ENCODE results near the gene SH2D4B. TPM values are rescaled to one million over a fixed set of nuclear protein-coding genes. Genes with fewer than 3 reads are reported as not detected.

The SH2D4B gene
- polyA plus RNA-seq, 3 donors = 0.07 to 0.20 (median 0.18) TPM

DNA sequence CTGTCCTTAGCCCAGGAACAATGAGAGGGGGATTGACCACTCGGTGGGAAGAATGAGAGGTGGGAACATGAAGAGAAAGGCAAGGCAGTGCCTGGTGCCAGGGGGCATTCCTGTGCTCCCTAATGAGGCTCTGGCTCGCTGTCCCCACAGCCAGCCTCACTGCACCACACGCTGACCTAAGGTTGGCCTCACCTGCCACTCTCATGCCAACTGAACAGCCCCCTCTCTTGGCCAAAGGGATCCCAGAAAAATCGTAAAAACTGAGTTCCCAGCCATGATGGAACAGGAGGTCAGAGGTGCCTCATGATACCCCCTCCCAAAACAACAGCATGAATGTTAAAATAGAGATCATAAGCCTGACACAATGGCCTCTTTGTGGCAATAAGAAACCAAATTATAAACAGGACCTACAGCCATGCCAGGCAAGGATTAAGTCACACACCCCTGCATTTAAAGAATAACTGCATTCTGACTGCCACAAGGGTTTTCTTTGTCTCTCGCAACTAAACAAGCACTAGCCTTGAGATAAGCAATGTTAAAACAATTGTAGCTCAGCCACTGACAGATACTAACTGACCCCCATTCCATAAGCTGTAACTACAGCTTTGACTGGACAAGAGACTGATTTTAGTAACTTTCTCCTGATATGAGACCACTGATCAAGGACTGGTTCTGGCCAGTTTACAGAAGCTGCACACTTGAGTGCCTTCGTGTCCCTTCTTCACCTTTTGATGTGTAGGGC, 149.2 kb downstream of the SH2D4B start:
- DNase-seq = no peak

DNA sequence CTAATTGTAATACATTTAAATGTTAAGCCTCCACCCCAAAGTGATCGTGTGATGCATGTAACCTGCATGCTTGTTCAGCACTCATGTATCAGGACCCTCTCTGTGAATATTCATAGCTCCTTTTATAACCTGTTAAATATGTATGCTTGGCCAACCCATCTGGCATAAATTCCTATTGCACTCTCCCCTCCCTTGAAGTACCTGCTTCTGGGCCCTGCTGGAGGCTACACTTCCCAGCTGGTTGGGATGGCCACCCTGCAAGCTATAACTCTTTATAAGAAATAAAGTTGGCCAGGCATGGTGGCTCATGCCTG, 149.7 kb downstream of the SH2D4B start:
- no peak for DNase-seq

DNA sequence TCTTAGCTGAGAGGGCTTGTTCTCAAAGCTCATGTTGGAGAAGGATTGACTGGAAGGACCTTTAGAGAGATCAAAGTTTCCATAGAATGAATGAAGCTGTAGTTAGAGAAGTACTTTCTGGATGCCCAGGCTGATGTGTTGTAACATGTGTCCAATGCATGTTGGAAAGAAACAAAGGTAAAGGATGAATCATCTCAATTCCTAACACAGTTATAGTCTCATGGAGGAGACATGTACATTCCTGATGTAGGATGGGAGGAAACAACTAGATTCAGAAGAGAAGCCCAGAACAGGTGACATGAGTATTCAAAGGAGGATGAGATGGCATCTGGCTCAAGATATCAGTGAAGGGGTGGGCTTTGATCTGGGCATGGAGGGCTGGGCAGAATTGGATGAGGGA, 152.7 kb downstream of the SH2D4B start:
- no peak for DNase-seq

DNA sequence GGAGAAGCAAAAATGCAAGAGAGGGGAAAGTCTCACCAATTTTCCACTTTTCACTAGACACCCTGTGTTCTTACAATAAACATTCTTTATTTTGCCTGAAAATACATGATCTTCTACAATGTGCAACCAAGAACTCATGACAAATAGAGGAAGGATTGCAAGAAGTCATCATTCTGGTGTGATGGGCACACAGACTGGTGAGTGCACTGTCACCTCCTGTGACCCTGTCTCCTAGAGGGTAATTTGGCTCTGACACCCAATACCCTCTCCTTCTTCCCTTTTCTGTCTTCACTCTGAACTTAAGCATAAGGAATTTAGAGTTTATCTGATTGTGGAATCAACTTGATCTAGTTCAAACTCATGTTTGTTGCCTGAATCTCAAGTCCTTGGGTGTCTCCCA, 153.7 kb downstream of the SH2D4B start:
- DNase-seq = no peak

DNA sequence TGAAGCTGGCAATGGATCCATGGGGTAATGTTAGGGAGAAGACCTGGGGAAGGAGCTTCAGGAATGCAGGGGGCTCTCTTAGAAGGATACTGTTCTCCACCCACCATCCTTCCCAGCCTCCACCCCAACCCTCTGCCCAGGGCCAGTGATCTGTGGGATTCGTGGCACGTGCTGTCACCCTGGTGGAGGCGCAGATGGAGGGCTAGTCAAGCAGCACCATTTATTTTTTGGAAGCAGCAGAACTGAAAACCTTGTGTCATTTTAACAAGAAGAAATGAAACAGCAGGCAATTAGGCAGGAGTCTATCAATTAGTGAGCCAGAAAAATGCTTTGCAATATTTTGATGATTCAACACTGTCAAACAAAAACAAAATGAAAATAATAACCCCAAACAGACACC, 155.9 kb downstream of the SH2D4B start:
- DNase-seq = no peak

DNA sequence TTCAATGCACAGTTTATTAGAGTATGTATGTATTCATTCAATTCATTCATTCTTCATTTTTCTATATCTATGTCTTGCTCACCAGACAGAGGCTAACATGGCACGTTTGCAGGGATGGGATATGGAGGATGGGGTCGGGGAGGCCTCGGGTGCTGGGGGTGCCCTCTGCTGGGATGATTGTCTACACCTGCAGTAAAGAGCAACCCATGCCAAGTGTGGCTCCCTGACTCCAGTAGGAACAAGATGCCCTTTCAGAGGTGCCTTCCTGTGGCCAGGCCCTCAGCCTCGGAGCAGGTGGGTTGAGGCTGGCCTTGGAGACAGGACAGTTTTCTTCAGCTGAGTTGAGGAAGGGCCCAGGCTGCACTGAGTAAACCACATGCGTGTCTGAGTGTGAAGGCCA, 157.2 kb downstream of the SH2D4B start:
- DNase-seq = no peak

Other genes starting within 250 kb of the SH2D4B start
- gene MAT1A, start 248.2 kb upstream of the SH2D4B start, polyA plus RNA-seq (ENCODE audit: insufficient read length in 3 of 3) = 1 to 10 TPM; 1.0 to 1.5 (median 1.4) TPM
- gene DYDC1, start 181.1 kb upstream of the SH2D4B start, polyA plus RNA-seq (ENCODE audit: insufficient read length in 3 of 3) = under 1 TPM; 0.23 to 0.64 (median 0.31) TPM
- gene DYDC2, start 181.1 kb upstream of the SH2D4B start, polyA plus RNA-seq (ENCODE audit: insufficient read length in 3 of 3) = 1 to 10 TPM; 1.8 to 2.2 (median 1.9) TPM
- gene PRXL2A, start 129.4 kb upstream of the SH2D4B start, polyA plus RNA-seq (ENCODE audit: insufficient read length in 3 of 3) = 100 to 1,000 TPM; 102 to 119 (median 105) TPM
- gene TSPAN14, start 83.6 kb upstream of the SH2D4B start, polyA plus RNA-seq (ENCODE audit: insufficient read length in 3 of 3) = 10 to 100 TPM; 84.9 to 97.4 (median 97.3) TPM